B cell (primary cell): Measurements from ENCODE around the gene KLF3. TPM values are rescaled to one million over a fixed set of nuclear protein-coding genes. Genes with fewer than 3 reads are reported as not detected.

Source experiments
- ATAC-seq: fragments of 200-7000 bp; cut with Tn5 transposase; one replicate; pipeline ENCODE4 v1.10.0; 2021; ENCODE audit warnings: low read depth, mild to moderate bottlenecking, moderate number of reproducible peaks, moderate library complexity
- CTCF ChIA-PET: fragments of 350-600 bp; sonication (Branson Sonifier 250); formaldehyde crosslinking; loops from one replicate; lab custom pipeline; 2021; ENCODE audit warnings: antibody characterized with exemption, inconsistent platforms; lab: Charles Lee
- POLR2A ChIA-PET: fragments of 350-600 bp; sonication (Branson Sonifier 250); formaldehyde crosslinking; loops from one replicate; lab custom pipeline; 2021; ENCODE audit warnings: antibody characterized with exemption; lab: Charles Lee
- DNase-seq: peaks from one replicate; pipeline ENCODE4 v3.0.0; 2013
- H2AFZ ChIP-seq: 2 replicates; pipeline ENCODE4 v1.6.1; 2012; ENCODE audit warnings: mild to moderate bottlenecking, low read depth, low read length; ENCODE audit not compliant: insufficient read depth, poor library complexity, severe bottlenecking
- H3K27ac ChIP-seq, 2 donors: 1 replicate in 1 of 2; 2 replicates in 1 of 2; pipeline ENCODE4 v1.5.1; 2012 to 2013; ENCODE audit warnings: low read length in 2 of 2, mild to moderate bottlenecking in 2 of 2, moderate library complexity in 1 of 2
- H3K27me3 ChIP-seq, 4 experiments: fragments of 200-600 bp in 1 of 4; sonication (generic) in 1 of 4; replicated peaks in 1 of 4; 1 replicate in 2 of 4; 2 replicates in 2 of 4; pipeline versions ENCODE4 v1.6.1 to v1.7.0; 2013 to 2016; ENCODE audit warnings: low read length in 3 of 4, mild to moderate bottlenecking in 2 of 4, mixed read lengths in 1 of 4, moderate library complexity in 1 of 4; ENCODE audit not compliant: insufficient read depth in 4 of 4, control insufficient read depth in 3 of 4; ENCODE audit errors: control extremely low read depth in 1 of 4
- H3K36me3 ChIP-seq, 2 experiments: replicated peaks in 1 of 2; 1 replicate in 1 of 2; 2 replicates in 1 of 2; pipeline versions ENCODE4 v1.6.1 to v1.7.1; 2013; ENCODE audit warnings: low read length in 1 of 2; ENCODE audit not compliant: insufficient read depth in 2 of 2, control insufficient read depth in 1 of 2; ENCODE audit errors: control extremely low read depth in 1 of 2, extremely low read depth in 1 of 2
- H3K4me1 ChIP-seq, 2 donors: fragments of 200-600 bp in 1 of 2; sonication (generic) in 1 of 2; 1 replicate in 1 of 2; 2 replicates in 1 of 2; pipeline versions ENCODE4 v1.5.1 to v1.6.1; 2013 to 2017; ENCODE audit warnings: low read length in 2 of 2; ENCODE audit not compliant: control insufficient read depth in 2 of 2, insufficient read depth in 2 of 2
- H3K4me2 ChIP-seq: replicated peaks from 2 replicates; pipeline ENCODE3; 2012; ENCODE audit warnings: mild to moderate bottlenecking, low read depth, low read length; ENCODE audit not compliant: poor library complexity, severe bottlenecking
- H3K4me3 ChIP-seq, 5 experiments: fragments of 200-600 bp in 1 of 5; sonication (generic) in 1 of 5; 1 replicate in 3 of 5; 2 replicates in 2 of 5; pipeline versions ENCODE4 v1.5.1 to v1.7.0; 2011 to 2016; ENCODE audit warnings: low read length in 4 of 5, mild to moderate bottlenecking in 4 of 5, low read depth in 2 of 5, control low read depth in 1 of 5, moderate library complexity in 1 of 5; ENCODE audit not compliant: insufficient read depth in 1 of 5; ENCODE audit errors: control extremely low read depth in 1 of 5, extremely low read depth in 1 of 5
- H3K79me2 ChIP-seq: fragments of 200-600 bp; sonication (generic); one replicate; pipeline ENCODE4 v1.6.0; 2016; ENCODE audit warnings: low read length; ENCODE audit not compliant: control insufficient read depth, insufficient read depth
- H3K9ac ChIP-seq: fragments of 200-600 bp; sonication (generic); 2 replicates; pipeline ENCODE4 v1.6.1; 2017; ENCODE audit warnings: mild to moderate bottlenecking, low read length, moderate library complexity
- H3K9me3 ChIP-seq, 3 donors: one replicate each; pipeline versions ENCODE4 v1.6.1 to v1.7.1; 2013; ENCODE audit warnings: low read length in 2 of 3; ENCODE audit not compliant: control insufficient read depth in 2 of 3, insufficient read depth in 1 of 3; ENCODE audit errors: control extremely low read depth in 1 of 3
- H4K20me1 ChIP-seq: 2 replicates; pipeline ENCODE4 v1.6.0; 2012; ENCODE audit warnings: mild to moderate bottlenecking, low read length; ENCODE audit not compliant: insufficient read depth, control insufficient read depth, poor library complexity, severe bottlenecking
- H3K27ac Mint-ChIP-seq: one replicate; pipeline ENCODE4 v1.8.0; 2021; ENCODE audit warnings: mixed read lengths
- H3K27me3 Mint-ChIP-seq: one replicate; pipeline ENCODE4 v1.8.0; 2021; ENCODE audit warnings: mixed read lengths
- H3K4me1 Mint-ChIP-seq: one replicate; pipeline ENCODE4 v1.8.0; 2021; ENCODE audit warnings: mixed read lengths
- H3K4me3 Mint-ChIP-seq: one replicate; pipeline ENCODE4 v1.8.0; 2021; ENCODE audit warnings: mixed read lengths
- H3K9me3 Mint-ChIP-seq: one replicate; pipeline ENCODE4 v1.8.0; 2022; ENCODE audit warnings: mixed read lengths; ENCODE audit not compliant: insufficient read depth
- CTCF ChIP-seq: fragments of 200-600 bp; IDR thresholded peaks from one replicate; pipeline ENCODE4 v1.8.0; 2022; ENCODE audit warnings: antibody characterized with exemption, mild to moderate bottlenecking
- EZH2 ChIP-seq: IDR thresholded peaks from 2 replicates; pipeline ENCODE4 v1.6.1; 2012; ENCODE audit warnings: borderline replicate concordance, low read depth, mild to moderate bottlenecking, moderate library complexity, low read length; ENCODE audit not compliant: insufficient read depth, poor library complexity, severe bottlenecking
- WGBS: methylation state at CpG from one replicate; pipeline ENCODE4 v1.1.5; 2013; ENCODE audit warnings: missing lambda C conversion rate; ENCODE audit not compliant: insufficient coverage; 5-methylcytosine and 5-hydroxymethylcytosine counted together
- intact Hi-C: fragments of 100-400 bp; cut with micrococcal nuclease; formaldehyde crosslinking; loops from one replicate; pipeline ENCODE4 v1.10.0; 2022
- polyA plus RNA-seq: library from polyadenylated mRNA; depleted of rRNA; stranded (reverse); fragments of >200 nt; gene quantifications from 2 replicates; pipeline ENCODE4 v1.2.3, GENCODE V29; 2012
- total RNA-seq, 2 donors: library from RNA; stranded (reverse); fragments of 120-200 nt in 1 of 2; gene quantifications; 1 replicate in 1 of 2; 2 replicates in 1 of 2; pipeline versions ENCODE4 v1.2.3 to v1.2.4, GENCODE V29; 2013 to 2022

Gene KLF3
- total and polyA plus RNA-seq, 2 donors (not counting 1 experiment from before 2014, with no cell fraction given), result 32.9 to 51.9 TPM

GRCh38 chr4:38735870-38736269 lies 71.9 kb downstream of the KLF3 start:
- ATAC-seq (no peak), DNase-seq (no peak)
- Histone ChIP-seq H3K9me3 (peaks cover 0 to 12% (median 0%) of the 10 kb centered on the region in 3 donors), H3K9ac (no peak overlapping the region), H3K79me2 (no peaks in the 10 kb centered on the region), H3K27ac (no peak overlapping the region), H3K4me2 (no peak overlapping the region), H3K4me3 (no peak overlapping the region), H3K4me1 (peaks cover 6 to 15% of the 10 kb centered on the region in 2 donors), H3K36me3 (no peaks in the 10 kb centered on the region), H2AFZ (no peak overlapping the region), H3K27me3 (no peaks in the 10 kb centered on the region), H4K20me1 (no peaks in the 10 kb centered on the region)
- CTCF ChIA-PET, result interaction anchor here (0.6 to 3.3 kb wide), 6 partner anchors 9 to 556 kb away, joined by 3 to 24 read pairs (median 4); partner anchors contain the start of gene TLR10
- POLR2A ChIA-PET, result no interaction called here
- peaks cover 2% of the 10 kb centered on the region for H3K9me3 Mint-ChIP-seq
- H3K27me3 Mint-ChIP-seq, result no peaks in the 10 kb centered on the region
- no peak overlapping the region for H3K4me3 Mint-ChIP-seq
- TF ChIP-seq CTCF, result no peak
- no peak for TF ChIP-seq EZH2
- no peak overlapping the region for H3K27ac Mint-ChIP-seq
- WGBS, result no CpG with 5 or more reads among the region's 3 CpGs
- peaks cover 16% of the 10 kb centered on the region for H3K4me1 Mint-ChIP-seq
- intact Hi-C loops, result no loop called here

- no peaks in the 10 kb centered on the region for H3K27me3 ChIP-seq
- no peak overlapping the region for H3K27ac ChIP-seq
- H3K4me2 ChIP-seq, result no peak overlapping the region
- H4K20me1 ChIP-seq, result no peaks in the 10 kb centered on the region
- no peak for DNase-seq
- POLR2A ChIA-PET, result interaction anchor here (0.6 kb wide), 1 partner anchor 416 kb away, joined by 11 read pairs; no protein-coding TSS in a partner anchor
- peaks cover 10 to 13% of the 10 kb centered on the region in 2 donors for H3K4me1 ChIP-seq
- H3K4me1 Mint-ChIP-seq, result peaks cover 13% of the 10 kb centered on the region
- no peaks in the 10 kb centered on the region for H3K79me2 ChIP-seq
- no peak for TF ChIP-seq CTCF
- no peak overlapping the region for H2AFZ ChIP-seq
- no peak overlapping the region for H3K4me3 Mint-ChIP-seq
- H3K9me3 ChIP-seq, result peaks cover 0 to 7% (median 0%) of the 10 kb centered on the region in 3 donors
- CTCF ChIA-PET, result interaction anchor here (0.7 to 2.3 kb wide), 3 partner anchors 9 to 122 kb away, joined by 3 to 7 read pairs (median 3); partner anchors contain the start of gene TLR10
- no peaks in the 10 kb centered on the region for H3K36me3 ChIP-seq
- H3K27me3 Mint-ChIP-seq, result no peaks in the 10 kb centered on the region
- H3K27ac Mint-ChIP-seq, result no peak overlapping the region
- no peak overlapping the region for H3K4me3 ChIP-seq
- WGBS, result 100% methylated on average over 1 of the region's 6 CpGs
- intact Hi-C loops, result no loop called here
- peaks cover 2% of the 10 kb centered on the region for H3K9me3 Mint-ChIP-seq
- no peak overlapping the region for H3K9ac ChIP-seq
- no peak for ATAC-seq
Measured at GRCh38 chr4:38738940-38739803, 75.2 kb downstream of the KLF3 start.
